PC-3 (cell line): ENCODE data around the gene LMBR1. TPM values are rescaled to one million over a fixed set of nuclear protein-coding genes. Genes with fewer than 3 reads are reported as not detected.

Source experiments
- ATAC-seq: fragments of 200-7000 bp; cut with Tn5 transposase; 2 replicates; pipeline ENCODE4 v1.9.1; 2020; ENCODE audit warnings: mild to moderate bottlenecking, moderate library complexity
- BruUV-seq: library from RNA; stranded (reverse); fragments of 400-500 nt; replicated peaks from 2 replicates; lab custom pipeline; 2021; lab: Mats Ljungman, UMichigan
- CTCF ChIA-PET: fragments of 300-600 bp; sonication (Branson Sonifier 250); formaldehyde crosslinking; loops from one replicate; lab custom pipeline; 2022; ENCODE audit warnings: antibody characterized with exemption; lab: Charles Lee
- POLR2A ChIA-PET: fragments of 300-600 bp; sonication (Branson Sonifier 250); formaldehyde crosslinking; loops from one replicate; lab custom pipeline; 2022; ENCODE audit warnings: antibody characterized with exemption; ENCODE audit not compliant: unreplicated experiment; lab: Charles Lee
- DNase-seq: peaks from one replicate; pipeline ENCODE4 v3.0.0-alpha.2; 2015
- H2AFZ ChIP-seq: fragments of 300-600 bp; sonication (generic); 2 replicates; pipeline ENCODE4 v1.6.0; 2016; ENCODE audit warnings: antibody characterized with exemption, low read length
- H3F3A ChIP-seq: fragments of 300-600 bp; sonication (generic); one replicate; pipeline ENCODE4 v1.6.0; 2017; ENCODE audit warnings: antibody characterized with exemption, low read length, control low read depth, mild to moderate bottlenecking; ENCODE audit not compliant: unreplicated experiment
- H3K27ac ChIP-seq: fragments of 300-600 bp; sonication (generic); 2 replicates; pipeline ENCODE4 v1.5.1; 2016; ENCODE audit warnings: mild to moderate bottlenecking, low read length
- H3K27me3 ChIP-seq: fragments of 300-600 bp; sonication (generic); 2 replicates; pipeline ENCODE4 v1.6.1; 2016; ENCODE audit warnings: low read length, mixed read lengths
- H3K36me3 ChIP-seq: fragments of 300-600 bp; sonication (generic); 2 replicates; pipeline ENCODE4 v1.6.1; 2016; ENCODE audit warnings: low read depth, mixed run types, low read length, mixed read lengths
- H3K4me1 ChIP-seq: fragments of 300-600 bp; sonication (generic); 2 replicates; pipeline ENCODE4 v1.5.1; 2016; ENCODE audit warnings: low read length; ENCODE audit not compliant: insufficient read depth
- H3K4me2 ChIP-seq: fragments of 300-600 bp; sonication (generic); 2 replicates; pipeline ENCODE4 v1.6.0; 2016; ENCODE audit warnings: low read length
- H3K4me3 ChIP-seq: fragments of 300-600 bp; sonication (generic); 2 replicates; pipeline ENCODE4 v1.5.1; 2016; ENCODE audit warnings: mild to moderate bottlenecking, low read length, mixed read lengths
- H3K79me2 ChIP-seq: fragments of 300-600 bp; sonication (generic); 2 replicates; pipeline ENCODE4 v1.6.1; 2017; ENCODE audit warnings: low read length, mixed read lengths
- H3K9ac ChIP-seq: fragments of 300-600 bp; sonication (generic); 2 replicates; pipeline ENCODE4 v1.6.0; 2016; ENCODE audit warnings: mild to moderate bottlenecking, low read length
- H3K9me2 ChIP-seq: fragments of 300-600 bp; sonication (generic); replicated peaks from 2 replicates; pipeline ENCODE4 v1.6.1; 2016; ENCODE audit warnings: mixed run types, low read length, mixed read lengths
- H3K9me3 ChIP-seq: fragments of 300-600 bp; sonication (generic); 2 replicates; pipeline ENCODE4 v1.6.1; 2016; ENCODE audit warnings: low read length, mixed read lengths
- H4K20me1 ChIP-seq: fragments of 300-600 bp; sonication (generic); 2 replicates; pipeline ENCODE4 v1.6.1; 2016; ENCODE audit warnings: low read length, mixed read lengths
- EZH2 ChIP-seq: fragments of 300-600 bp; sonication (generic); IDR thresholded peaks from one replicate; pipeline ENCODE4 v1.6.1; 2017; ENCODE audit warnings: antibody characterized with exemption, mild to moderate bottlenecking, low read length; ENCODE audit not compliant: unreplicated experiment
- EZH2phosphoT487 ChIP-seq: fragments of 300-600 bp; sonication (generic); IDR thresholded peaks from 2 replicates; pipeline ENCODE4 v1.6.1; 2018; ENCODE audit warnings: mild to moderate bottlenecking, antibody characterized with exemption, low read length, borderline replicate concordance
- intact Hi-C: fragments of 100-400 bp; cut with micrococcal nuclease; formaldehyde crosslinking; loops from 2 replicates; pipeline ENCODE4 v1.9.0; 2023
- total RNA-seq: library from RNA; depleted of rRNA; stranded (reverse); fragments of >200 nt; gene quantifications from 2 replicates; pipeline ENCODE4 v1.2.3, GENCODE V29; 2014
- TF ChIP-seq, protein P1 (sequence below): fragments of 300-600 bp; sonication (generic); conservative IDR thresholded peaks from 2 replicates; pipeline ENCODE4 v1.5.1; 2017; ENCODE audit warnings: antibody characterized with exemption, low read depth, mild to moderate bottlenecking, low read length

The LMBR1 gene
- total RNA-seq, 1 experiment from 2014 or later, result 61.7 TPM

DNA sequence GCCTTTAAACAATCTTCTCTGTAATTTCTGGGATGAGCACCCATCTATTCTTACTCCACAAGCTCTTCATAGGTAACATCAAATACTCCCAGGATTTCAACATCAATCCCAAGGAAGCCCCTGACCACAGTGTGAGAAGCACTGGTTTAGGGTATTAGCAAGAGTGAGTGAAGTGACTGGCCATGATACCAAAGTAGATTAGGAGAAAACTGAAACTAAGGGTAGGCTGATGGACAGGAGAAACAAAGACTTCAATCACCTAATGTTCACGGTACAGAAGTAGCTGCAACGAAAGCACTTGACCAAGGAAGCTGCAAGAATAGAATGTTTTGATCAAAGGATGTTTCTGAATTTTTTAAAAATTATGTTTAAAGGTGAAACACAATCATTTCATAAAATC lies 49.8 kb downstream of the LMBR1 start:
- H3K27me3 ChIP-seq, result no peaks in the 10 kb centered on the region
- no peak overlapping the region for H2AFZ ChIP-seq
- POLR2A ChIA-PET, result no interaction called here
- TF ChIP-seq, protein P1, sequence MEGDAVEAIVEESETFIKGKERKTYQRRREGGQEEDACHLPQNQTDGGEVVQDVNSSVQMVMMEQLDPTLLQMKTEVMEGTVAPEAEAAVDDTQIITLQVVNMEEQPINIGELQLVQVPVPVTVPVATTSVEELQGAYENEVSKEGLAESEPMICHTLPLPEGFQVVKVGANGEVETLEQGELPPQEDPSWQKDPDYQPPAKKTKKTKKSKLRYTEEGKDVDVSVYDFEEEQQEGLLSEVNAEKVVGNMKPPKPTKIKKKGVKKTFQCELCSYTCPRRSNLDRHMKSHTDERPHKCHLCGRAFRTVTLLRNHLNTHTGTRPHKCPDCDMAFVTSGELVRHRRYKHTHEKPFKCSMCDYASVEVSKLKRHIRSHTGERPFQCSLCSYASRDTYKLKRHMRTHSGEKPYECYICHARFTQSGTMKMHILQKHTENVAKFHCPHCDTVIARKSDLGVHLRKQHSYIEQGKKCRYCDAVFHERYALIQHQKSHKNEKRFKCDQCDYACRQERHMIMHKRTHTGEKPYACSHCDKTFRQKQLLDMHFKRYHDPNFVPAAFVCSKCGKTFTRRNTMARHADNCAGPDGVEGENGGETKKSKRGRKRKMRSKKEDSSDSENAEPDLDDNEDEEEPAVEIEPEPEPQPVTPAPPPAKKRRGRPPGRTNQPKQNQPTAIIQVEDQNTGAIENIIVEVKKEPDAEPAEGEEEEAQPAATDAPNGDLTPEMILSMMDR, result no peak
- TF ChIP-seq EZH2phosphoT487 (no peak), EZH2 (no peak)
- no peak for DNase-seq
- ATAC-seq, result no peak
- H3K9me3 ChIP-seq, result no peaks in the 10 kb centered on the region
- intact Hi-C loops, result no loop called here
- H3K4me1 ChIP-seq, result peaks cover 14% of the 10 kb centered on the region
- H3K4me2 ChIP-seq, result no peak overlapping the region
- no peaks in the 10 kb centered on the region for H3F3A ChIP-seq
- no peak overlapping the region for H3K27ac ChIP-seq
- H3K9ac ChIP-seq, result no peak overlapping the region
- BruUV-seq, result no TSS peak
- H4K20me1 ChIP-seq, result peaks cover 18% of the 10 kb centered on the region; the same call in 1 of the 2 replicates
- H3K4me3 ChIP-seq, result no peak overlapping the region
- H3K79me2 ChIP-seq, result peaks cover 45% of the 10 kb centered on the region
- H3K9me2 ChIP-seq, result no peaks in the 10 kb centered on the region
- no peaks in the 10 kb centered on the region for H3K36me3 ChIP-seq
- CTCF ChIA-PET, result no interaction called here

DNA sequence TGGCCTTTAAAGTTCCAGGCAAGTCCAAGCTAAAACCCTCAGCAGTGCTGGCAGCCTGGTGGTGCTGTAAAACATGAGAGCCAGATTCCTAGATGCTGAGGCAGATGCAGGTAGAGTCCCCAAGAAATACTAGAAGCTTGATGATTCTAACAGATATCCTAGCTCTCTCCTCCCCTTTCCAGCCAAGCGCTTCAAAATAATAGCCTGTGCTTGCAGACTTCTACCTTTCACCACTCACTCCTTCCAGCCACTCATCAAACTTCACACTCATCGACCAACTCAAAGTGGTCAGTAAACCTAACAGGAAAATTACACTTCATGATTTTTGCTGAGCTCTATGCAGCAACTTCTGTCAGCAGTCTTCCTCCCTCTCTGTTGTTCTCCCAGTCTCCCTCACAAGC lies 50.2 kb downstream of the LMBR1 start:
- Histone ChIP-seq H3K9me3 (no peaks in the 10 kb centered on the region), H3K4me2 (no peak overlapping the region), H3F3A (no peaks in the 10 kb centered on the region), H3K9ac (no peak overlapping the region), H3K36me3 (no peaks in the 10 kb centered on the region), H3K9me2 (no peaks in the 10 kb centered on the region), H3K4me1 (peaks cover 14% of the 10 kb centered on the region), H3K4me3 (no peak overlapping the region), H3K79me2 (peaks cover 45% of the 10 kb centered on the region), H3K27me3 (no peaks in the 10 kb centered on the region), H4K20me1 (peaks cover 18% of the 10 kb centered on the region; the same call in 1 of the 2 replicates), H3K27ac (no peak overlapping the region), H2AFZ (no peak overlapping the region)
- ChIA-PET CTCF (no interaction called here), POLR2A (no interaction called here)
- TF ChIP-seq EZH2phosphoT487 (no peak), EZH2 (no peak)
- TF ChIP-seq, protein P1, result no peak
- BruUV-seq, result no TSS peak
- ATAC-seq, result no peak
- intact Hi-C loops, result no loop called here
- DNase-seq, result no peak

DNA sequence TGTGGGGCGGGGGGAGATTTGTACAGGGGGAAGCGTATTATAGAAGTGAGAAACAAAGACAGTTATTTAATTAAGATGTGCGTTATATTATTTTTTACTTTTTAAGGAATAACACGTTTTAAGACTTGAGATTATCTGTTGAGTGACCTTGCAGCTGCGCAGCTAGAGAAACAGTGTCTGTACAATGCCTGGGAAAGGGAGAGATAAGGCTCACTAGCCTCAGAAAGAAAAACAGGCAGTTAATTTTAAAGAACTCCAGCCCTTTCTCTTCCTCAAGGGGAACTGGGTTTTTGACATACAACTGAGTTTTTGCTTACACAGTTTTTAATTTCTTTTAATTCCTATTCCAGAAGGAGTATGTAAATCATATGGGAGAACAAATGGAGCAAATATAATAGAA lies 50.7 kb downstream of the LMBR1 start:
- peaks cover 18% of the 10 kb centered on the region; the same call in 1 of the 2 replicates for H4K20me1 ChIP-seq
- H3K27me3 ChIP-seq, result no peaks in the 10 kb centered on the region
- TF ChIP-seq, protein P1, result no peak
- TF ChIP-seq EZH2phosphoT487 (no peak), EZH2 (no peak)
- H3K9me3 ChIP-seq, result no peaks in the 10 kb centered on the region
- no peak overlapping the region for H3K4me3 ChIP-seq
- DNase-seq (no peak), ATAC-seq (no peak)
- CTCF ChIA-PET, result no interaction called here
- H3K9ac ChIP-seq, result no peak overlapping the region
- H3K27ac ChIP-seq, result no peak overlapping the region
- no peaks in the 10 kb centered on the region for H3K36me3 ChIP-seq
- H3K9me2 ChIP-seq, result no peaks in the 10 kb centered on the region
- no peak overlapping the region for H3K4me2 ChIP-seq
- peaks cover 14% of the 10 kb centered on the region for H3K4me1 ChIP-seq
- no TSS peak for BruUV-seq
- peaks cover 41% of the 10 kb centered on the region for H3K79me2 ChIP-seq
- no peaks in the 10 kb centered on the region for H3F3A ChIP-seq
- intact Hi-C loops, result no loop called here
- POLR2A ChIA-PET, result no interaction called here
- H2AFZ ChIP-seq, result no peak overlapping the region
